CD4-positive, alpha-beta T cell treated with Interleukin-6 at 100 ng/mL for 8 hours (primary cell): Measurements from ENCODE around the gene ASB1.
A peak's percentile ranks its signal among the peaks of the same experiment; 100 is the strongest.

Experiments used
- DNase-seq: peaks from one replicate; pipeline ENCODE4 v3.0.0-alpha.2; 2020; ENCODE audit warnings: mixed read lengths, low spot score

ASB1 gene

GRCh38 chr2:238445409-238446190, 18.9 kb downstream of the ASB1 start:
- no peak for DNase-seq

DNA sequence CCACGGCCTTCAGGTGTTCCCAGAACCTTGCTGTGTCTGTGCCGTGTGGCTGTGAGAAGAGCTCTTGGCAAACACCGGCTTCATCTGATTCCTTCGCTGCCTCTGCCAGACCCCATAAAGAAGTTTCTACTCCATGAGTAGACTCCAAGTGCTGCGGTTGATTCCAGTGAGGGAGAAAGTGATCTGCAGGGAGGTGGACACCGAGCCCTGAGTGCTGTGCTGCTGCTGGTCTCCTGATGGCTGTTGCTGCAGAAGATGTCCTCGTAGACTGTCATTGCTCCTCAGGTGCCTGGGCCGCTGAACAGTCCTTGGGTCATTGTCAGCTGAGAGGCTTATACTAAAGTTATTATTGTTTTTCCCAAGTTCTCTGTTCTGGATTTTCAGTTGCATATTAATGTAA, 19.6 kb downstream of the ASB1 start:
- DNase-seq, result no peak

- no peak for DNase-seq
These were observed 21.6 kb downstream of the ASB1 start for GRCh38 chr2:238448031-238448955.

GRCh38 chr2:238449241-238449640, 22.5 kb downstream of the ASB1 start:
- DNase-seq, result no peak

DNA sequence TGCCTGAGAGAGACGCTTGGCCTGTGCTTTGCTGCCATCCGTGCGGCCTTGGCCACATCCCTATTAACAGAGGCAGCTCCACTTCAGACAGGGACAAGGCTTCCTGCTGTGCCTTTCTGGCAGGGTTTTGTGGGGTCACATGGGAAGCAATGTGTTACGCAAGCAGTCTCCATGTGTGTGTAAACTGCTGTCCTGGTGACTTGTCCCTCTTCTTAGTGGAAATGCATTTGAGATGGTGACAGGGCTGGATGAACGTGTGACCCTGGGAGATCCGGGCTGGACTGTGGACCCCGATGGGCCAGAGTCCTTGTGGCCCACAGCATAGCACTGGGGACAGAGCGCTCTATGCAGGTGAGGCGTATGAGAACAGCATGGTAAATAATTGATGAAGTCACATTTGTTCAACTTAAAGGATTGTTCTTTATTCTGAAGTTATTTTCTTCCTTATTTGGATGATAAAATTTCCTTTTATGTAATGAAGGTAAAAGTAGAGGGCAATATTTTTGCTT, 23.2 kb downstream of the ASB1 start:
- DNase-seq, result no peak

- DNase-seq, result no peak
These were observed 23.7 kb downstream of the ASB1 start for GRCh38 chr2:238450440-238450861.

GRCh38 chr2:238453842-238454241, 27.1 kb downstream of the ASB1 start:
- no peak for DNase-seq

- DNase-seq, result no peak
These were observed 29.7 kb downstream of the ASB1 start for GRCh38 chr2:238456449-238456848.

DNA sequence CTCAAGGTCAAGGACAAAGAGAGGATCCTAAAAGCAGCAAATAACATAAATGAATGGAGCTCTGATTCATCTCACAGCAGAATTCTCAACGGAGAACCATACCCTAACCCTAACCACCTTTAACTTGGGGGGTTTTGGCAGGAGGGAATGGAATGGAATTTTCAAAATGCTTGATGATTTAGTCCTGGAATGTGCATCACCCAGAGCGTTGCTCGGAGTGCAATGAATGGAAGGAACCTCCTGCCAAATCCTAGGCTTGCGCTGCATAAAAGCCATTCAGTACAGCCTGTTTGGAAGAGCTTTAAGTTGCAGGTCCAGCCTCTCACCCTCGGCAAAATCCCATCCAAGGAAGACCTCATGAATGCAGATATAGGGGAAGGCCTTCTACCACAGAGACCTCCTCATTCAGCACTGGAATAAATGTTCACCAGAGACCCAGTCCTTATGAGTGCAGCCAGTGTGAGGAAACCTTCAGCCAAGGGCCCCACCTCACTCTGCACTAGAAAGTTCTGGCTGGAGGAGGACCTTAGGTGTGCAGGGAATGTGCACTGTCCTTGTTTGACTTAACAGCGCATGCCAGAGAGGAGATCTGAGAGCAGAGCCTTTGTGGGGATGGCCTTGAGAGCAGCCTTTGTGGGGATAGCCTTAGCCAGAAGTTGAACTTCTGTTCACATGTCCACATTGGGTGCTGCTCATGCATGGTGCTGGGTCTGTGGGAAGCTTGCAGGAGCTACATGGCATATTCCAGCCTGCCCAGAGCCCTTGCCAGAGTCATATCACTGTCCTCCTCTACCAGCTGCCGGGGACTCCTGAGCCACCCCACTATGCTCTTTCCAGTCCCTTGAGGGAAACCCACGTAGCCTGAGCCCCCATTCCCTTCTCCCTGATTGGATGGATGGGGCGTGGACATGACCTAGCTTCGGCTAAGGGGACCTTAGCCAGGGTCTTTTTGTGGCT, 30.5 kb downstream of the ASB1 start:
- no peak for DNase-seq

- DNase-seq, result no peak
These were observed 31.2 kb downstream of the ASB1 start for GRCh38 chr2:238457927-238458324.

DNA sequence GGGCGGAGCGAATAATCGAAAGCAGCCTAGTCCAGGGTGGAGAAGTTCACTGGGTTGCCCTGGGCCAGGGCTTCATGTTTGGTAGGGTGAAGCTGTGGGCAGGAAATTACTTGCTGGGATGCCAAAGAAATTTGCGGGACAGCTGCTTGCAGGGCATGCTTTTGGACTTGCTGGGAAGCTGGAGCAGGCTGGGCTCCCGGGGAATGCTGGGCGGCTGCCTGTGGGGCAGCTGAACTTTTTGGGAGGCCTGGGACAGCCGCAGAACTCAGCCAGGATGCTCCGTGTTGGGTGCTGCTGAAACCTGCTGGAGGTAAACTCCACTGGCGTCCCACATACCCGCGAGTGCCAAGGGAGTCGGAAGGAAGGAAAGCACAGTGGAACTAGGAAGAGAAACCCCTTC, 31.9 kb downstream of the ASB1 start:
- DNase-seq, result no peak

GRCh38 chr2:238459081-238459629, 32.4 kb downstream of the ASB1 start:
- no peak for DNase-seq

- no peak for DNase-seq
These were observed 34.3 kb downstream of the ASB1 start for GRCh38 chr2:238461051-238461450.

GRCh38 chr2:238461491-238461890, 34.8 kb downstream of the ASB1 start:
- no peak for DNase-seq

GRCh38 chr2:238461916-238462315, 35.2 kb downstream of the ASB1 start:
- no peak for DNase-seq

DNA sequence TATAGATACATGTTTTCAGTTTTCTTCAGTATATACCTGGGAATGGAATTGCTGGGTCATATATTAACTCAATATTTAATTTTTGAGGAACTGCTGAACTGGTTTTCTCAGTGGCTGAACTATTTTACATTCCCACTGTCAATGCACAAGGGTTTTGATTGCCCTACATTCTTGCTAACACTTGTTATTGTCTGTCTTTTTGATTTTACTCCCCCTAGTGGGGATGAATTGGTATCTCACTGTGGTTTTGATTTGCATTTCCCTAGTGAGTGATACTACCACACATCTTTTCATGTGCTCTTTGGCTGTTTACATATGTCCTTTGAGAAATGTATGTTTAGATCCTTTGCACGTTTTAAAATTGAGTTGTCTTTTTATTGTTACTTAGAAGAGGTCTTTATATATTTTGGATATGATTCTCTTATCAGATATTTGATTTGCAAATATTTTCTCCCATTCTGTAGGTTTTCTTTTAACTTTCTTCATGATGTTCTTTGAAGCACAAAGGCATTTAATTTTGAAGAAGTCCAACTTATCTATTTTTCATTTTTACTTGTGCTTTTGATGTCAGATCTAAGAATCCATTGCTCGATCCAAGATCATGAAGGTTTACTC, 36.2 kb downstream of the ASB1 start:
- DNase-seq, result peak; percentile 45

GRCh38 chr2:238464389-238464788, 37.7 kb downstream of the ASB1 start:
- DNase-seq, result no peak

GRCh38 chr2:238465487-238466242, 38.9 kb downstream of the ASB1 start:
- no peak for DNase-seq

GRCh38 chr2:238466243-238466756, 39.6 kb downstream of the ASB1 start:
- DNase-seq, result no peak

GRCh38 chr2:238467062-238467461, 40.3 kb downstream of the ASB1 start:
- DNase-seq, result no peak
